ENCODE results near the gene CARD6.
"Not testable (repeated sequence)": the region's sequence is repeated elsewhere in the genome, so short reads cannot be mapped to it uniquely, and the experiment has no call there.

Gene CARD6

DNA sequence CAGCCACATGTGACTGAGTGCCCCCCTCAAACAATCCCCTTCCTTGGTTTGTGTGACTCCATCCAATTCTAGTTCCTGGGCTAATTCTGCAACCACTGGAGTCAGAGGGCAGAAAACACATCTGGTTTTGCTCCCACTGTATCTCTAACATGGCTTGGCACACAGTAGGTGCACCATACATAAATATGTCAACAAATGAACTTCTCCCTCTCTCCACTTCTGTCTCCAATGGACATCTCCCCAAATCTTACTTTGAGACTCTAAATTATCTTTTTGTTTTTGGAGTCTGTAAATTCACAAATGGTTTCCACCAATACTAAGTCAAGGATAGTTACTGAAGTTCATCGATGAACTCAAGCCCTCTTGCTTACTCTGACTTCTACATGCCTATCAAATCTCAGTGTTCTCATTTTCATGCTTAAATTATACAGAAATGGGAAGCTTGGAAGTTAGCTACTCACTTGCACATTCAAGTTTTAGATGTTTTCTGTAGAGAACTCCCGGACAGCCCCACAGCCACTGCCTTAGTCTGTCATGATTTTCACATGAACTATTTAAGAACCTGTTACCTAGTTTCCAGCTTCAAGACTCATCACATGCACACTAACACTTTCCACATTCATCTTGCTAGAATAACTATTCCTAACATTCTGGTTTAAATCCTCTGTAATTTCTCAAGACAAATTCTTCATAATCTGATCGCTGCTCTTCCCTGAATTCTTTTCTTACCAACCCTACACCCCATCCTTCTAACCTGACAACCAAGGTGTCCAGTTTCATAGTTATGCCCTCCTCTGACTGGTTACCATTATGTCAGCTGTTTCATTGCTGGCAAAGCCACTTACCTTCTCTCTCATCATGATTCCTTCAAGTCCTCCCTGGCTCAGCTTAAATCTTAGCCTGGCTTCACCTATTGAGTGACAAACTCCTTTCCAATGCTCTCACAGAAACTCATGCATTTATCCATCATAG lies 12.2 kb upstream of the CARD6 start:
- DNase-seq: no peak

GRCh38 chr5:40829748-40830533 lies 11.2 kb upstream of the CARD6 start:
- DNase-seq: no peak

DNA sequence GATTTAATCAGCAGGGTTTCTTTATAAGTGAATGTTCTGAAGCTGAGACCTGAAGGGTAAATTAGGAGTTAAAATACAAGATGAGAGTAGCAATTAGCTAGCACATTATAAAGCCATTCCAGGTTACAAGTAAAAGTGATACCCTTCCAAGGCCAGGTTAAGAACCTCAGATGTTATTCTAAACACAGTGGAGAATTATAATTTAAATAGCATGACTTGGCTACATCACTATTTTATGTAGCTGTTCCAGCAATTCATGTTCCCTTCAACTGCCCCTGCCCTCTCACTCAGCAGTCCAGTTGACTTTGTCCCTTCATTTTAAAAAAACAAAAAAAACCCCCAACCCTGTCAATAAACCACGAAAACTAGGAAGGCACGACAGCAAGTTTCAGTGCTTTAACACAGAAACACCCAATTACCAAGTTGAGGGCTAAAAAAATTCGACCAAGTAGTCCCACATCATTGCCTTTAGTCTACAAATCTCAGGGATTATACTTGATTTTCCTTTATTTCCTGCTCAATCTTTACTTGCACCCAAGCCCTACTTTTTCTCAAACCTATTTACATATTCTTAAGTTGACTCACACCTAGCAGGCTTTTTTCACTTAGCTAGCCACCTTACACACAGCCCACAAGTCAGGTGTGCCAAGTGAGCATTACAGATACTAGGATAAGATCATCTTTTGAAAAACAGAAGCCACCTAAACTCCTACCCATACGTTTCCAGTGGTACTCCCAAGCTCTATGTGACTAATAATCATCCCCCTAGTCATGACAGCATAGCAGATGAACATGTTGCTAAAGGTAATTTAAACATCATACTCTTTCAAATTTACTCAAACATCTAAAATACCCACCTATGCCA lies 9.6 kb upstream of the CARD6 start:
- no peak for DNase-seq

GRCh38 chr5:40832345-40832744 lies 8.8 kb upstream of the CARD6 start:
- no peak for DNase-seq

DNA sequence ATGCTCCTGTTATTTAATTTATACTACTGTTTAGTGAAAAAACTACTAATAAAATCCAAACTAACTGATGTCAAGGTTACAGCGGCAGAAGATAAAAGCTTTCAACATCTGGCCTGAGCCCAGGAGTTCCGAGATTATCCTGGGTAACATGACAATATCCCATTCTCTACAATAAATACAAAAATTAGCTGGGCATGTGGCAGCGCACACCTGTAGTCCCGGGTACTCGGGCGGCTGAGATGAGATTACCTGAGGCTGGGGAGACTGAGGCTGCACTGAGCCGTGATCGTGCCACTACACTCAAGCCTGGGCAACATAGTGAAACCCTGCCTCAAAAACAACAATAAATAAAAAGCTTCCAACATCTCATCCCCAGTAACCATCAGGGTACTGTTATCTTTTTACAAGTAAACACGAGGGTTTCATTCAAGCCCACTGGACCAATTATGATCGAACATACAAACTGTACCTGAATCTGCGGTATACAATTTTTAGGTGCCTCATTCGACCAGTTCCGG lies 7.4 kb upstream of the CARD6 start:
- DNase-seq: no peak

- no peak for DNase-seq
Measured at GRCh38 chr5:40834391-40834848, 6.7 kb upstream of the CARD6 start.

DNA sequence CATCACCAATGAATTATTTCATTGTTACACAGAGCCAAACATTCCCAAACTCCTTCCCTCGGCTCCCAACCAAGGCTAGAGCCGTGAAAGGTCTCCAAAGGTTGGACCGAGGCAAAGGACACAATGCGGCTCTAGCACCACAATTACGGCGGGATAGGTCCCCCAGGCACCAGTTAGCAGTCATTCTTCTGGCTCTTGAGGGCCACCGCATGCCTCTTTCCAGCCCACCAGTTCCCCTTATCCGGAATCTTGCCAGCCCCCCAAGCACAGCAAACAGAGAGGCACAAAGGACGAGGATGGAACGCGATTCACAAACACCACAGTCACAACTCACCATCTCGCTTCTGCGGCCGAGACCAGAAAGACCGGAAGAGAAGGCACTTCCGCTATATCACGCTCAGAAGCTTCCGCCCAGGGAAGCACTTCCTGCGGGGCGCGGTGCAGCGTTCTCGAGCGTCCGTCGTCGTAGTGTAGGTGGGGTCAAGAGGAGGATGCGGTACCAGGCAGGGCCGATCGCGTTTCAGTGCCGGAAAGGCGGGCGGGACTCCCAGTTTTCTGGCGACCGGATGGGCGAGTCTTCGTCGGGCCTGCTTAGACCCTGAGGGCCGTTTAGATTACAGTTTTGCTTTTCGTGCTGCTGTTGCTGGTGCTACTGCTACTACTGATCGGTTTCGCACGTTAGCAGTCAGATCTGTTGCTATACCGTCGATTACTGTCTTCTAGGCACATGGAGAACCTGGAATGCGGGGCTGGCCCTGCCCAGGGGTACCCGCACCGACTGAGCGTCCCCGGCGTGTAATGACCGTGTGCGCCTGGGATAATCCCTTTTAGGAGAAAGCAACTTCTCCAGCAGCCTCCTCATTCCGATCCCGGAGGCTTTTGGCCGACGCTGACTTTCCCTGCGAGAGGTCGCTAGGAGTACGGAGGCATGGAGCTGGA lies 6.0 kb upstream of the CARD6 start, which contains the start of gene RPL37:
Gene RPL37 (minus strand): TSS at position 374 of the 939 bp plus-strand sequence. CDS start 37 bp downstream, at position 337.
- peak; percentile 97 for DNase-seq

DNA sequence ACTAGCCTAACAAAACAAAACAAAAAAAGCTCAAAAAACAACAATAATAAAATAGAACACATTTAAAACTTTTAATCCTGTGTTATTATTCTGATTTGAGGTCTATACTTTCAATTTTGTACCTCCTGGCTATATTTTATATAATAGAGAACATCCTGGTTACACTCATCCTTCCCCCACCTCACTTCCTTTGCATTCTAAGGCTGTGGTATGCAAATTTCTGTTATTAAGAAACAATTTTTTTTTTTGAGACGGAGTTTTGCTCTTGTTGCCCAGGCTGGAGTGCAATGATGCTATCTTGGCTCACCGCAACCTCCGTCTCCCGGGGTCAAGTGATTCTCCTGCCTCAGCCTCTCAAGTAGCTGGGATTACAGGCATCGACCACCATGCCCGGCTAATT lies 3.1 kb upstream of the CARD6 start:
- no peak for DNase-seq

DNA sequence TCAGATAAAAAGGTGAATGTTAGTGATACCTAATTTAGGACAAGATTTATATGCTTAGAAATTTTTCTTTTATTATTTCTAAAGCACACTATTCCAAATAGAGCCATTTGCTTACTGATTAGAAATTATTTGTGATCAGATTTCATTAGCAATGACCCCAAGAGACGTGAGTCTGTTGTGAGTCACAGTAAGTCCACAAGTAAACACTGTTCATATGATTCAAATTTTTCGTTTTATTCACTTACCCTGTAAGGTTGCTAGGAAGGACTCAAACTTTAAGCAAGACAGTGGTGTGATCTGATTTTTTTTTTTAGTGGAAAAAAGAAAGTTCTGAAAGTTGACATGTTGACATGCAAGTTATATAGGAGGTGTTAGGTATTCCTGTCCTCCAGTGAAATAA lies 1.2 kb downstream of the CARD6 start:
- no peak for DNase-seq

GRCh38 chr5:40844565-40844964 lies 3.4 kb downstream of the CARD6 start:
- no peak for DNase-seq

- no peak for DNase-seq
Measured at GRCh38 chr5:40846371-40846770, 5.2 kb downstream of the CARD6 start.

DNA sequence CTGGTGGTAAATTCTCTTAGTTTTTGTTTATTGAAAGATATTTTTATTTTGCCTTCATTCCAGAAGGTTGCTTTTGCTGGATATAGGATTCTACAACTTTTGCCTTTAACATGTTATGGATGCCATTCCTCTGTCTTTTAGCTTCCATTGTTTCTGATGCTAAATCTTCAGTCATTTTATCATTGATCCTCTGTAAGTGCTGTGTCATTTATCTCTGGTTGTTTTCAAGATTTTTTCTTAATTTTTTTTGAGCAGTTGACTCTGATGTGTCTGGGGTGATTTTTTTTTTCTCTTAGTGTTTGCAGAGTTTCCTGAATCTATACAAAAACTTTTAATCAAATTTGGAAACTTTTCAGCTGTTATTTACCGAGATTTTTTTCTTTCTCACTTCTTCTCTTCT lies 6.4 kb downstream of the CARD6 start:
- DNase-seq: no peak

DNA sequence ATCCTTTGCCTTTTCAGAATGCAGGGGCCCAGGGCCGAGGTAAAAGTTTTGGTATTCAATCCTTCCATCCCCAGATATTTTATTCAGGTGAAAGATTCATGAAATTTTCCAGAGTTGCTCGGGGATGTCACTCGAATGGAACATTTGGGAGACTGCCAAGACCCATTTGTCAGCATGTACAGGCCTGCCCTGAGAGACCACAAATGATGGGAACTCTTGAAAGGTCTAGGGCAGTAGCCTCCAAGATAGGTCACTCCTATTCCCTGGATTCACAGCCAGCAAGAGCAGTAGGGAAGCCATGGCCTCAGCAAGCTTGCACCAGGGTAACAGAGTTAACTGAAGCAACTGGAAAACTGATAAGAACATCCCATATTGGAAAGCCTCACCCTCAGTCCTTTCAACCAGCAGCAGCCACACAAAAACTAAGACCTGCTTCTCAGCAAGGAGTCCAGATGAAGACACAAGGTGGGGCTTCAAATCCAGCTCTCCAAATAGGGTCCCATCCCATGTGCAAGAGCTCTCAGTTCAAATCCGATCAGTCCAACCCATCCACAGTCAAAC lies 12.5 kb downstream of the CARD6 start:
- no peak for DNase-seq

DNA sequence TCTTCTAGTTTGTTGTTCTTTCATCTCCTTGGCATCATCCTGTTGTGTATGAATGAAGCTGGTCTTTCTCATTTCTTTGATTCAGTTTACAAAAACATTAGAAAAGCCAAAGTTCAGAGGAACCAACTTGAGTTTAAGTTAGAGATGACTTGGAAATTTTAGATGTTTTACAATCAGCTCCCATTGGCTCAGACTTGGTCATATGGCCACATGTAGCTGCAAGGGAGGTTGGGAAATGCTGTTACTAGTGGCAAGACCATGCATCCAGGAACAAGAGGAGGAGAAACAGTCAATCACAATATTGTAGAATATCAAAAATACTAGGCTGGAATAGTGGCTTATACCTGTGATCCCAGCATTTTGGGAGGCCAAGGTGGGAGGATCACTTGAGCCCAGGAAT lies 19.5 kb downstream of the CARD6 start:
- DNase-seq: no peak

DNA sequence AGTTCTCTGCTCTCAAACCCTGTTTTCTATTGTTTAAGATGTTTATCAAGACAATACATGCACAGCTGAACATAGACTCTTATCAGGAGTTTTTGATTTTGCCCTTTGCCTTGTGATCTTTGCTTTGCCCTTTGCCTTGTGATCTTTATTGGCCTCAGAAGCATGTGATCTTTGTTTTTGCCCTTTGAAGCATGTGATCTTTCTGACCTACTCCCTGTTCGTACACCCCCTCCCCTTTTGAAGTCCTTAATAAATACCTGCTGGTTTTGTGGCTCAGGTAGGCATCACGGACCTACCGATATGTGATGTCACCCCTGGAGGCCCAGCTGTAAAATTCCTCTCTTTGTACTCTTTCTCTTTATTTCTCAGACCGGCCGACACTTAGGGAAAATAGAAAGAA lies 23.8 kb downstream of the CARD6 start:
- not testable (repeated sequence) for DNase-seq

DNA sequence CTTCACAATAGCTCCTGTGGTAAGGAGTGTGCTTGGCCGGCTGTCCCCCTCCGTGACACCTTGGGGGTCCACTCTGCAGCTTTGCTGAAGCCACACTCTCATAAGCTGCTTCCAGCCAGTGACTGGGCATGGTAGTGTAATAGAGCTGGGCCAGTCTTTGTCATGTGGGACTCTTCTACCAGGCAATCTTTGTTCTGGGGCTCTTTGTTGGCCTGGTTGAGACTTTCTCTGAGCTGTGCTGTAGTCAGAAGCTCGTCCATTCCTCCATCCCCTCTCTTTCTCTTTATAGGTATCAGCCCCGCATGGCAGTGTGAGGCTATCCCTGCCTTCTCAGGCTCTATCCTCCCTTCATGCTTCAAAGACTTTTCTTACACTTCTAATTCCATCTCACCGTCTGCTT lies 25.7 kb downstream of the CARD6 start:
- DNase-seq: no peak

- no peak for DNase-seq
Measured at GRCh38 chr5:40869384-40869783, 28.2 kb downstream of the CARD6 start.

DNA sequence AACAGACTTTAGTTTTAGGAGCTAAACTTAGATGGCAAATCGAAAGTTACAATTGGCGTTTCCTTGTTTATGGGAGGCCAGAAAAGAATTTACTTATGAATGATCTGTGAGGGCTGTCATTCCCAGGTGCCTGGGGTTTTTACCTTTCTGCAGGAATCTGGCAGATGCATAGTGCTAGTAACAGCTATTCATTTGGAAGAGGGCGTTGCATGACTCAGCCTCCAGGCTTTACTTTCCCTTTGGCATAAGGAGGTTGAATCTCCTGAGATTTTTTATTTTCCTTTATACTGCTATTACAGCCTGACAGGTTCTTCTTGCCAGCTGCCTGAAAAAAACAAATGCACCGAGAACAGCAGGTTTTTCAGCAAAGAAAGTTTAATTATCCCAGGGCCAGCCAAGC lies 30.0 kb downstream of the CARD6 start:
- no peak for DNase-seq

- not testable (repeated sequence) for DNase-seq
Measured at GRCh38 chr5:40872253-40872652, 31.1 kb downstream of the CARD6 start.

DNA sequence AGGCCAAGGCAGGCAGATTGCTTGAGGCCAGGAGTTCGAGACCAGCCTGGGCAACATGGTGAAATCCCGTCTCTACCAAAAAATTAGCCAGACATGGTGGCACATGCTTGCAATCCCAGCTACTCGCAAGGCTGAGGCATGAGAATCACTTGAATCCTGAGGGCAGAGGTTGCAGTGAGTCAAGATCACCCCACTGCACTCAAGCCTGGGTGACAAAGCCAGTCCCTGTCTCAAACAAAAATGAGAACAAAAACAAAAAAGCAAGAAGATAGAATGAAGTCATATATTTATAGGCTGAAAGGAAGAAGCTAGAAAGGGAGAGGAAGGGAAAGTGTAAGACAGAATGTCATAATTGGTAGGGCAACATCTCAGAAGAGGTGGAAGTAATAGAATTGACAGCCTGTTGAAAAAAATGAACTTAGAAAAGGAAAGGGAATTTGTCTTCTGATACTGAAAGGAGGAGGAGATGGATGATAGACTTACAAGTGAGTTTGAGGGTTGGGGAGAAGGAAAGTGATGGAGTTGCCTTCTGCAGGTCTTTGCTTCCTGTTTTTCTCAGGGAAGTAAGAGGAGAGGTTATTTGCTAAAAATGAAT lies 32.2 kb downstream of the CARD6 start:
- DNase-seq: no peak

DNA sequence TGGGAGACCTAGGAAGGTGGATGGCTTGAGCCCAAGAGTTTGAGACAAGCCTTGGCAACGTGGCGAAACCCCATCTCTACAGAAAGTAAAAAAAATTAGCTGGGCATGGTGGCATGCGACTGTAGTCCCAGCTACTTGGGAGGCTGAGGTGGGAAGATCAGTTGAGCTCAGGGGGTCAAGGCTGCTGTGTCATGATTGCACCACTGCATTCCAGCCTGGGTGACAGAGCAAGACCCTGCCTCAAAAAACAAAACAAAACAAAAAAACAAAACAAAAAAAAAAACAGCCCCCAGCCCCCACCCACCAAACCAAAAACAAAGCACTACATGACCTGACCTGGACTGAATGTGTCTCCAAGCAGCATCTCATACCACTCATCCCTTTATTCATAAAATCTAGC lies 34.8 kb downstream of the CARD6 start:
- no peak for DNase-seq
